OCI-LY7 (cell line): ENCODE data around the gene OR5I1. TPM values are rescaled to one million over a fixed set of nuclear protein-coding genes. Genes with fewer than 3 reads are reported as not detected.
"Not testable (repeated sequence)": the region's sequence is repeated elsewhere in the genome, so short reads cannot be mapped to it uniquely, and the experiment has no call there.

Experiments used
- BruUV-seq: library from RNA; stranded (reverse); fragments of 400-500 nt; replicated peaks from 2 replicates; lab custom pipeline; 2021; lab: Mats Ljungman, UMichigan
- CTCF ChIA-PET: fragments of 300-600 bp; sonication (Branson Sonifier 250); formaldehyde crosslinking; loops from one replicate; lab custom pipeline; 2022; ENCODE audit warnings: antibody characterized with exemption; ENCODE audit not compliant: unreplicated experiment; lab: Charles Lee
- POLR2A ChIA-PET: fragments of 300-600 bp; sonication (Branson Sonifier 250); formaldehyde crosslinking; loops from one replicate; lab custom pipeline; 2022; ENCODE audit warnings: antibody characterized with exemption; lab: Charles Lee
- DNase-seq: peaks from one replicate; pipeline ENCODE4 v3.0.0-alpha.2; 2015; ENCODE audit warnings: low spot score
- H2AFZ ChIP-seq: fragments of 200-600 bp; sonication (generic), shearing (Covaris generic); 2 replicates; pipeline ENCODE4 v1.6.1; 2014; ENCODE audit warnings: mild to moderate bottlenecking, antibody characterized with exemption, low read length, moderate library complexity
- H3K27ac ChIP-seq: fragments of 200-600 bp; sonication (generic); 2 replicates; pipeline ENCODE4 v1.5.1; 2014; ENCODE audit warnings: mixed run types, low read depth, mild to moderate bottlenecking, moderate library complexity, low read length, inconsistent platforms; ENCODE audit not compliant: poor library complexity, severe bottlenecking
- H3K36me3 ChIP-seq: fragments of 200-600 bp; sonication (generic); 2 replicates; pipeline ENCODE4 v1.6.1; 2014; ENCODE audit warnings: mild to moderate bottlenecking, antibody characterized with exemption, low read length, moderate library complexity, mixed read lengths; ENCODE audit not compliant: insufficient read depth
- H3K4me1 ChIP-seq: fragments of 200-600 bp; sonication (generic); 2 replicates; pipeline ENCODE4 v1.5.1; 2014; ENCODE audit warnings: mild to moderate bottlenecking, low read length; ENCODE audit not compliant: insufficient read depth, poor library complexity, severe bottlenecking
- H3K4me2 ChIP-seq: fragments of 200-600 bp; sonication (generic); 2 replicates; pipeline ENCODE4 v1.6.1; 2014; ENCODE audit warnings: mild to moderate bottlenecking, low read length
- H3K4me3 ChIP-seq: fragments of 200-600 bp; sonication (generic); 2 replicates; pipeline ENCODE4 v1.5.1; 2014; ENCODE audit warnings: mild to moderate bottlenecking, low read depth, low read length; ENCODE audit not compliant: poor library complexity, severe bottlenecking
- H3K79me2 ChIP-seq: fragments of 200-600 bp; sonication (generic); 2 replicates; pipeline ENCODE4 v1.6.1; 2016; ENCODE audit warnings: low read depth, mild to moderate bottlenecking, low read length, moderate library complexity, mixed read lengths; ENCODE audit not compliant: insufficient read depth
- H3K9me2 ChIP-seq: fragments of 200-600 bp; sonication (generic); 2 replicates; pipeline ENCODE4 v1.6.1; 2016; ENCODE audit warnings: mild to moderate bottlenecking, low read length, mixed read lengths; ENCODE audit not compliant: insufficient read depth
- H3K9me3 ChIP-seq: fragments of 200-600 bp; sonication (generic); 2 replicates; pipeline ENCODE4 v1.6.1; 2014; ENCODE audit warnings: mild to moderate bottlenecking, mixed run types, low read length, mixed read lengths
- H4K20me1 ChIP-seq: fragments of 200-600 bp; sonication (generic); 2 replicates; pipeline ENCODE4 v1.6.1; 2014; ENCODE audit warnings: mild to moderate bottlenecking, antibody characterized with exemption, low read length, moderate library complexity, mixed read lengths; ENCODE audit not compliant: insufficient read depth
- EZH2phosphoT487 ChIP-seq: fragments of 200-600 bp; sonication (generic); IDR thresholded peaks from 2 replicates; pipeline ENCODE4 v1.6.1; 2018; ENCODE audit warnings: low read depth, borderline replicate concordance, mild to moderate bottlenecking, mixed run types, antibody characterized with exemption, low read length, moderate library complexity, mixed read lengths
- intact Hi-C: fragments of 100-400 bp; cut with micrococcal nuclease; formaldehyde crosslinking; loops from one replicate; pipeline ENCODE4 v1.10.0; 2022; ENCODE audit not compliant: unreplicated experiment
- total RNA-seq, 2 experiments: library from RNA; depleted of rRNA in 1 of 2; stranded (reverse); fragments of >200 nt in 1 of 2; shearing (Covaris generic) in 1 of 2; gene quantifications; 2 replicates each; pipeline ENCODE4 v1.2.3, GENCODE V29; 2014 to 2022
- TF ChIP-seq, protein P1 (sequence below): fragments of 200-600 bp; sonication (generic); conservative IDR thresholded peaks from 2 replicates; pipeline ENCODE4 v1.5.1; 2014; ENCODE audit warnings: mild to moderate bottlenecking, antibody characterized with exemption, low read length, moderate library complexity, mixed read lengths

OR5I1 gene
- total RNA-seq, 2 experiments from 2014 or later = not detected

DNA sequence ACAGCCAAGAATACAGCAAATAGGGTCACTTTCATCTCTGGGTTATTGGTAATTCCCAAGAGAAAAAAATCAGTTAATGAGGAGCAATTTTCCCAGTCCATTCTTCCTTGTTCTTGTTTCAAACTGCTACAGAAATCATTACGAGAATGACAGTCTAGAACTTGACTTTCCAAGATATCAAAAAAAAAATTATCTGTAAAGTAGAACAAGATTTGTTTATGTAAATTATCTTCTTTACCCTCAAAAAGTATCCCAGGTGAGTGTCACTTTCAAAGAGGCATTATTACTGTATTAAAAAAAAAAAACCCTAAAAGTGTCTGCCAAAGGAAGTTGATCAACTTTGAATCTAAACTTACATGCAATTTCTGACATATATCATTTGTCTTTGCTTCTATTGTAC lies 21.7 kb downstream of the OR5I1 start, which contains the start of gene OR5W2:
OR5W2 (minus strand) TSS at position 101 of the 400 bp plus-strand sequence; CDS start at position 101, 0 bp downstream.
- Histone ChIP-seq H3K4me1 (no peaks in the 10 kb centered on the region), H3K79me2 (no peaks in the 10 kb centered on the region), H3K36me3 (no peaks in the 10 kb centered on the region), H4K20me1 (no peaks in the 10 kb centered on the region), H2AFZ (no peak within 1 kb of the TSS), H3K27ac (no peak within 1 kb of the TSS), H3K4me3 (no peak within 1 kb of the TSS), H3K9me2 (no peaks in the 10 kb centered on the region), H3K4me2 (no peak within 1 kb of the TSS), H3K9me3 (no peaks in the 10 kb centered on the region)
- POLR2A ChIA-PET = no interaction called here
- no TSS peak for BruUV-seq
- TF ChIP-seq, protein P1, sequence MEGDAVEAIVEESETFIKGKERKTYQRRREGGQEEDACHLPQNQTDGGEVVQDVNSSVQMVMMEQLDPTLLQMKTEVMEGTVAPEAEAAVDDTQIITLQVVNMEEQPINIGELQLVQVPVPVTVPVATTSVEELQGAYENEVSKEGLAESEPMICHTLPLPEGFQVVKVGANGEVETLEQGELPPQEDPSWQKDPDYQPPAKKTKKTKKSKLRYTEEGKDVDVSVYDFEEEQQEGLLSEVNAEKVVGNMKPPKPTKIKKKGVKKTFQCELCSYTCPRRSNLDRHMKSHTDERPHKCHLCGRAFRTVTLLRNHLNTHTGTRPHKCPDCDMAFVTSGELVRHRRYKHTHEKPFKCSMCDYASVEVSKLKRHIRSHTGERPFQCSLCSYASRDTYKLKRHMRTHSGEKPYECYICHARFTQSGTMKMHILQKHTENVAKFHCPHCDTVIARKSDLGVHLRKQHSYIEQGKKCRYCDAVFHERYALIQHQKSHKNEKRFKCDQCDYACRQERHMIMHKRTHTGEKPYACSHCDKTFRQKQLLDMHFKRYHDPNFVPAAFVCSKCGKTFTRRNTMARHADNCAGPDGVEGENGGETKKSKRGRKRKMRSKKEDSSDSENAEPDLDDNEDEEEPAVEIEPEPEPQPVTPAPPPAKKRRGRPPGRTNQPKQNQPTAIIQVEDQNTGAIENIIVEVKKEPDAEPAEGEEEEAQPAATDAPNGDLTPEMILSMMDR = no peak
- TF ChIP-seq EZH2phosphoT487 = no peak
- no peak for DNase-seq
- intact Hi-C loops = no loop called here
- CTCF ChIA-PET = no interaction called here

- Histone ChIP-seq H3K79me2 (no peaks in the 10 kb centered on the region), H3K27ac (no peak overlapping the region), H3K9me2 (no peaks in the 10 kb centered on the region), H3K4me3 (no peak overlapping the region), H3K9me3 (no peaks in the 10 kb centered on the region), H3K4me2 (no peak overlapping the region), H3K4me1 (no peaks in the 10 kb centered on the region), H3K36me3 (no peaks in the 10 kb centered on the region), H4K20me1 (no peaks in the 10 kb centered on the region), H2AFZ (no peak overlapping the region)
- intact Hi-C loops = no loop called here
- ChIA-PET CTCF (no interaction called here), POLR2A (no interaction called here)
- DNase-seq = no peak
- TF ChIP-seq EZH2phosphoT487 = no peak
- TF ChIP-seq, protein P1 = no peak
- no TSS peak for BruUV-seq
These were observed 33.9 kb downstream of the OR5I1 start for GRCh38 chr11:55902308-55902707.

DNA sequence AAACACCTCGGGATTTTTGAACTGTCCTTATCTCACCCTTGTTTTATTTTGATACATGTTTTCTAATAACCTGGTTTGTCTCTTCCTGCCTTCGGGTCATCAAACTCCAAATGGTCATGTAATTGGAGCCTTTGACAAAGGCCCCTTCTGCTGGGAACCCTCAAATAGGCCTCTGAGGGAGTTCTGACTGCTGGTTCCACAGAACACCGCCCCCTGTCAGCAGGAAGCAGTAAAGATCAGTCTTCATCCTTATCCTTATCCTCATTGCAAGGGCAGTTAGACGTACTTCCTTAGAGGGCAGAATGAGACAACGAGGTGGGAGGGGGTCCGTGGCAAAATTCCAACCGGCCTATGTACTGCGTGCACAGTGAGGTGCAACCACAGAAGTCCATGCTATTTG lies 41.0 kb downstream of the OR5I1 start:
- Histone ChIP-seq H3K9me3 (no peaks in the 10 kb centered on the region), H3K36me3 (no peaks in the 10 kb centered on the region), H4K20me1 (no peaks in the 10 kb centered on the region), H3K4me2 (no peak overlapping the region), H3K4me3 (no peak overlapping the region), H3K27ac (no peak overlapping the region), H3K4me1 (no peaks in the 10 kb centered on the region), H3K9me2 (no peaks in the 10 kb centered on the region), H3K79me2 (no peaks in the 10 kb centered on the region), H2AFZ (no peak overlapping the region)
- intact Hi-C loops = no loop called here
- BruUV-seq = no TSS peak
- TF ChIP-seq, protein P1 = peak; percentile 29; the same call in 1 of the 2 replicates
- TF ChIP-seq EZH2phosphoT487 = no peak
- ChIA-PET POLR2A (no interaction called here), CTCF (no interaction called here)
- DNase-seq = no peak

DNA sequence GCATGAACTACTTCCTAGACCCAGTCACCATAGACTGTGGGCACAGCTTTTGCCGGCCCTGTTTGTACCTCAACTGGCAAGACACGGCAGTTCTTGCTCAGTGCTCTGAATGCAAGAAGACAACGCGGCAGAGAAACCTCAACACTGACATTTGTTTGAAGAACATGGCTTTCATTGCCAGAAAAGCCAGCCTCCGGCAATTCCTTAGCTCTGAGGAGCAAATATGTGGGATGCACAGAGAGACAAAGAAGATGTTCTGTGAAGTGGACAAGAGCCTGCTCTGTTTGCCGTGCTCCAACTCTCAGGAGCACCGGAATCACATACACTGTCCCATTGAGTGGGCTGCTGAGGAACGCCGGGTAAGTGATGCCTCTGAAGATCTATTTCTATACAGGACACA lies 50.7 kb downstream of the OR5I1 start:
- BruUV-seq, H3K9me3 ChIP-seq, intact Hi-C loops, H4K20me1 ChIP-seq, H3K27ac ChIP-seq, H3K9me2 ChIP-seq, H2AFZ ChIP-seq, H3K4me2 ChIP-seq, H3K36me3 ChIP-seq, H3K4me1 ChIP-seq, POLR2A ChIA-PET, DNase-seq, H3K4me3 ChIP-seq, CTCF ChIA-PET, H3K79me2 ChIP-seq: not testable (repeated sequence)
